ENCODE results near the gene NEK6.

NEK6 gene

DNA sequence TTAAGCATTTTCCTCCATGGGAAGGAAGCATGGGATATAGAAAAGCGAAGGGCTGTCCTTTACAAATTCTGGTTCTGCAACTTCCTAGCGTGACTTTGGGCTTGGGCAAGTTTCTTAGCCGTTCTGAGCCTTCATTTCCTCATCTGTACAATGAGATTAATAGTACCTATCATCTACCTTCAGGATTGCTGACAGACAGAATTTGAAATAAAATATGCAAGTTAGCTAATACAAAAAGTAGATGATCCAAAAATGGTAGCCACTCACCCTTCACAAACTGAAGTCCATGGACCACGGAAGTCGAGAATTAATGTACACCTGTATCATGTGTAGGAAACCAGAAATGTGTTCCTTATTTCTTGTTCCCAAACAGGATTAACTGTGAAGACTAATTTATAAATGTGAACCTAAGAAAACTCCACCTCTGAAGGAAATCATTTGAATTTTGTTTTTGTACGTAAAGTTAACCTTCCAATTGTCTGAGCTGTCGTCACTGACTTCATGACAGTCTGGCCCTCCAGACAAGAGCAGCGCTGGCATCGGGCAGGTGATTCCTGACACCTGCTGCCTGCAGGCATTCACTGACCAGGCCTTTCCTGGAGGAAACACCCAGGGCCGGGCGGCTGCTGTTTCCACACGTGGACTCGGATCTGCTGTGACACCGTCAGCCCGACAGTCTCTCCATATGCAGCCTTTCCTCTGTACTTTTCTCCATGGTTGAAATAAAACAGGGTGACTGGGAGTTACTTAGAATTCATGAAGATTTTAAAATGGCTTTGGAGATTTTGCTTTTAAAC, 94.1 kb downstream of the NEK6 start:
- DNase-seq = no peak

DNA sequence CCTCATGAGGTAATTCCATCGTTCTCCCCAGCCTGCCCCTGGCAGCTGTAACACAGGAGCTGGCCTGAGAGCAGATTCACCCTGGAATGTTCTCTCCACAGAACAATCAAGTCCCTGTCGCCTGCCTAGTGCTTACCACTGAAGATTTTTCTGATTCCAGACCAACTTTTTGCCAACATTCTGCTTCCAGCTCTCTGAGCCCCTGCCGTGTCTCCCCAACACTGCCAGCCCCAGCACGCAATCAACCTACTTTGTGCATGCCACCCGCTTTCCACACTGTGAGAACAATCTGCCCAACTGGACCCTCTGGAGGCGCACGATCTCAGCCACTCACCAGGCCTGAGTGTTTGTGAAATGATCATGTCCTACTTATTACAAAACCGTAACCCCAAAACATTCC, 94.9 kb downstream of the NEK6 start:
- Histone ChIP-seq H3K4me1 (peaks cover 5% of the 10 kb centered on the region), H3K36me3 (peaks cover 16% of the 10 kb centered on the region), H3K4me3 (ENCODE audit: low read depth, low read length) (no peak overlapping the region), H3K9me3 (no peaks in the 10 kb centered on the region), H3K27me3 (no peaks in the 10 kb centered on the region)
- TF ChIP-seq, protein P1, sequence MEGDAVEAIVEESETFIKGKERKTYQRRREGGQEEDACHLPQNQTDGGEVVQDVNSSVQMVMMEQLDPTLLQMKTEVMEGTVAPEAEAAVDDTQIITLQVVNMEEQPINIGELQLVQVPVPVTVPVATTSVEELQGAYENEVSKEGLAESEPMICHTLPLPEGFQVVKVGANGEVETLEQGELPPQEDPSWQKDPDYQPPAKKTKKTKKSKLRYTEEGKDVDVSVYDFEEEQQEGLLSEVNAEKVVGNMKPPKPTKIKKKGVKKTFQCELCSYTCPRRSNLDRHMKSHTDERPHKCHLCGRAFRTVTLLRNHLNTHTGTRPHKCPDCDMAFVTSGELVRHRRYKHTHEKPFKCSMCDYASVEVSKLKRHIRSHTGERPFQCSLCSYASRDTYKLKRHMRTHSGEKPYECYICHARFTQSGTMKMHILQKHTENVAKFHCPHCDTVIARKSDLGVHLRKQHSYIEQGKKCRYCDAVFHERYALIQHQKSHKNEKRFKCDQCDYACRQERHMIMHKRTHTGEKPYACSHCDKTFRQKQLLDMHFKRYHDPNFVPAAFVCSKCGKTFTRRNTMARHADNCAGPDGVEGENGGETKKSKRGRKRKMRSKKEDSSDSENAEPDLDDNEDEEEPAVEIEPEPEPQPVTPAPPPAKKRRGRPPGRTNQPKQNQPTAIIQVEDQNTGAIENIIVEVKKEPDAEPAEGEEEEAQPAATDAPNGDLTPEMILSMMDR (IDR thresholded peaks at IDR 0.05; ENCODE audit: low read depth, low read length) = no peak
- DNase-seq = no peak

More for the DNA sequence above, 94.1 kb downstream of the NEK6 start:
- H3K4me1 ChIP-seq = peaks cover 7% of the 10 kb centered on the region
- TF ChIP-seq, protein P1 (IDR thresholded peaks at IDR 0.05; ENCODE audit: low read depth, low read length) = no peak
- H3K36me3 ChIP-seq = peaks cover 16% of the 10 kb centered on the region
- no peak overlapping the region for H3K4me3 ChIP-seq (ENCODE audit: low read depth, low read length)
- no peaks in the 10 kb centered on the region for H3K9me3 ChIP-seq
- H3K27me3 ChIP-seq = no peaks in the 10 kb centered on the region

DNA sequence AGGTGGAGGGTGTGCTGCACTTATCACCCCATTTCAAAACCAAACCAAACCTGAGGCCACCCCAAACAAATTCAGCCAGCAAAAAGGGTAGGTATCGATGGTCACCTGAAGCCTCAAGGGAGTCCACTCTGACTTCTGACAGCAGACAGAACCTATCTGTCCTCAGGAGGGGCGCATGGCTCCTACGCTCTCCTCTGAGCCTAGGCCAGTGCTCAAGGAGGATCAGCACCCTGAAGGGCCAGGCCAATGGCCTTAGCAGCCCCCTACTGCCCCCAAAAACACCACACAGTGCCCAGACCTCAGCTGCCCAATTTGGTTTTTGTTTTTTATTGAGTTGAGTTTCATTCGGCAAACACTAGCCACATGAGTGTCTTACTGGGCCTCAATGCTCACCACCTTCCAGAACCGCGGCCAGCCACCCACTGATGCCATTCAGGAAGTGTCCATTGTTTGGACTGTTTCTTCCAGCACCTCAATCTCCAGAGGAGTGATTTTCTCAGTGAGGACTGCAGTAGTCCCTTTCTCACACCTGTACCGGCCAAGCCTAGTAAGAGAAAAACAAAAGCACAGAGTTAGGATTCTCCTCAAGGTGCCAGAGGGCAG, 95.5 kb downstream of the NEK6 start:
- peaks cover 16% of the 10 kb centered on the region for H3K36me3 ChIP-seq
- no peaks in the 10 kb centered on the region for H3K4me1 ChIP-seq
- TF ChIP-seq, protein P1 (IDR thresholded peaks at IDR 0.05; ENCODE audit: low read depth, low read length) = no peak
- no peak overlapping the region for H3K4me3 ChIP-seq (ENCODE audit: low read depth, low read length)
- DNase-seq = no peak
- H3K9me3 ChIP-seq = no peaks in the 10 kb centered on the region
- no peaks in the 10 kb centered on the region for H3K27me3 ChIP-seq

DNA sequence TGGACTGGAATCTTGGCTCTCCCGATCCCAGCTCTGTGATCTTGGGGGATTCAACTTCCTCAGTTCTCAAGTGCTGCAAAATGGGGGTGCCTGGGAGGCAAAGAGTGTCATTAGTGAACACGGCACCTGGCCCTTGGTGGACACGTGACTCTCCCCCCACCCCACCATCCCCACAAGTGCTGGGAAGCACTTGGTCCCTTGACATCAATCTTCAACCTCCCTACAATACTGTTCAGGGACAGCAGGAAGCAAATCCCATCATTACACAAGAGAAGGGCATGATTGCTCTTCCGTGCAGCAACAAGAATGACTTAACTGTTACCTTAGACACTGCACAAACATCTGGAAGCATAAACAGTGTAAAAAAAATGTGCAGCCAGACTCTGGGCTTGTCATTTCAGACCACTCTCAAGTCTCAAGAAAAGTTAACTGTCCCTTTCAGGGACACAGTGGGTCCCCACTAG, 96.1 kb downstream of the NEK6 start:
- Histone ChIP-seq H3K36me3 (peaks cover 16% of the 10 kb centered on the region), H3K9me3 (no peaks in the 10 kb centered on the region), H3K4me3 (ENCODE audit: low read depth, low read length) (no peak overlapping the region), H3K27me3 (no peaks in the 10 kb centered on the region), H3K4me1 (no peaks in the 10 kb centered on the region)
- TF ChIP-seq, protein P1 (IDR thresholded peaks at IDR 0.05; ENCODE audit: low read depth, low read length) = no peak
- no peak for DNase-seq

DNA sequence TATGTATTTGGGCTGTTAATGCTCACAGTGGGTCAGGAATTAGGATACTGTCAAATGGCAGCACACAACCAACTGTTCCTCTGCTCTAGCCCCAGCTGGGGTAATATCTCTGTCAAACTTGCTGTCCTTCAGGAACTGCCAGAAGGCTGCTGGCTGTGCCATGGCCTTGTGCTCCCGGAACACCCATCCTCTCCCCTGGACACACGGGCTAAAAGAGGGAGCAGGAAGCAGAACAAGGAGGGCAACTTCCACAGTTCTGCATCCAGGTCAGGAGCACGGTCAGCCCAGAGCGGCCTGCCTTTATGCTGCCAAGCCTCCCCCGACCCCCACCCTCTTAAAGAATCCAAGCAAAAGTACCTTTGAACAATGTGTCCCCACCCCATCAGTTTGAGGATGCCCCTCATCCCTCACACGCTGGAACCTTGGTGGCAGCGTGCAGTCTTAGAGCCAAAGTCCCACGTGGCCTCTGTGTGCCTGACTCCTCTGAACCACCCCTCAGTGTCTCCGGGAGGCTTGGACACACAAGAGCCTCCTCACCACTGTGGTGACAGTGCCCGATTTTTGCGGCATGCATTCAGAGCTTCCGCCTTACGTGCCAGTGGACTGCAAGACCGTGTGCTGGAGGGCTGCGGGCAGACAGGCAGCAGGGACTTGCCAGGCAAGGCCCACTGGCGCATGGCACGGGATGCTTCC, 96.7 kb downstream of the NEK6 start:
- TF ChIP-seq, protein P1 (IDR thresholded peaks at IDR 0.05; ENCODE audit: low read depth, low read length) = no peak
- Histone ChIP-seq H3K4me3 (ENCODE audit: low read depth, low read length) (no peak overlapping the region), H3K36me3 (peaks cover 11% of the 10 kb centered on the region; the same call in 1 of the 2 replicates), H3K9me3 (no peaks in the 10 kb centered on the region), H3K4me1 (no peaks in the 10 kb centered on the region), H3K27me3 (no peaks in the 10 kb centered on the region)
- no peak for DNase-seq

Measured in BE2C (cell line).